ENCODE measurements around the gene DFFB. TPM values are rescaled to one million over a fixed set of nuclear protein-coding genes. Genes with fewer than 3 reads are reported as not detected.

DFFB gene
- total and polyA plus RNA-seq, 2 of the 4 experiments (the other 2 are of a cell fraction), result 6.5 to 7.3 TPM

- H4K8ac ChIP-seq (ENCODE audit: low read depth in 2 of 2, low read length in 2 of 2), result no peak overlapping the region
- in situ Hi-C loops (cut with MboI; ENCODE audit: low sequenced_read_pairs), result no loop called here
- intact Hi-C loops (cut with micrococcal nuclease), result no loop called here
- no peak overlapping the region for H2AK5ac ChIP-seq (ENCODE audit: low read depth, low read length)
- no TSS peak for BruUV-seq (replicated peaks)
- no peaks in the 10 kb centered on the region; a peak in 1 of 4 replicates for H3K79me1 ChIP-seq (ENCODE audit: low read depth in 1 of 2, low read length in 2 of 2)
- no peaks in the 10 kb centered on the region for H4K20me1 ChIP-seq (ENCODE audit: insufficient read depth, low read length)
- no peak for TF ChIP-seq CEBPB (IDR thresholded peaks at IDR 0.05; ENCODE audit: low read depth, low read length)
- no peak for TF ChIP-seq BHLHE40 (IDR thresholded peaks at IDR 0.05; ENCODE audit: low read depth, low read length)
- TF ChIP-seq SMC3 (IDR thresholded peaks at IDR 0.05; ENCODE audit: low read depth, low read length), result no peak
- no peak for TF ChIP-seq NFE2L2 (IDR thresholded peaks at IDR 0.05; ENCODE audit: low read depth, low read length)
- TF ChIP-seq CHD1 (IDR thresholded peaks at IDR 0.05; ENCODE audit: low read depth, low read length), result no peak
- TF ChIP-seq CTCF (conservative IDR thresholded peaks at IDR 0.05; ENCODE audit: low read depth, low read length), result no peak
- TF ChIP-seq MAZ (IDR thresholded peaks at IDR 0.05; ENCODE audit: borderline replicate concordance, low read depth, low read length), result no peak
- TF ChIP-seq USF2 (IDR thresholded peaks at IDR 0.05; ENCODE audit: low read depth, low read length), result no peak
- no peak for TF ChIP-seq RAD21 (IDR thresholded peaks at IDR 0.05; ENCODE audit: low read length)
- no peak for TF ChIP-seq RFX5 (IDR thresholded peaks at IDR 0.05; ENCODE audit: low read depth, low read length)
- no peak for TF ChIP-seq MXI1 (IDR thresholded peaks at IDR 0.05; ENCODE audit: borderline replicate concordance, low read depth, low read length)
- dilution Hi-C loops (cut with HindIII; ENCODE audit: low sequenced_read_pairs, unreplicated experiment), result no loop called here
- H3K4ac ChIP-seq (ENCODE audit: low read depth, low read length), result no peak overlapping the region
- DNase-seq (no peak), ATAC-seq (ENCODE audit: low read depth) (no peak)
- H3K36me3 ChIP-seq (ENCODE audit: control insufficient read depth, insufficient read depth, low read length), result peaks cover 50% of the 10 kb centered on the region
- CTCF ChIA-PET, result no interaction called here
- no peaks in the 10 kb centered on the region for H3K9me1 ChIP-seq (ENCODE audit: insufficient read depth, low read length)
- H3K14ac ChIP-seq (replicated peaks; ENCODE audit: low read depth, low read length), result no peak overlapping the region
- 97% methylated on average over 3 of the region's 7 CpGs; no CpG with 5 or more reads in 1 of the 2 experiments for WGBS, 2 experiments (ENCODE audit: extremely low coverage in 2 of 2, insufficient read length in 1 of 2)
- H3K27ac ChIP-seq (ENCODE audit: insufficient read depth, low read length), result no peak overlapping the region
- no peak overlapping the region for H2AFZ ChIP-seq (replicated peaks; ENCODE audit: low read length, poor library complexity)
- POLR2A ChIA-PET (ENCODE audit: unreplicated experiment), result no interaction called here
- no peak overlapping the region for H3K4me2 ChIP-seq (ENCODE audit: low read depth, low read length)
- H3K56ac ChIP-seq (ENCODE audit: extremely low read depth, insufficient read depth, low read length), result no peak overlapping the region
- H2BK120ac ChIP-seq (ENCODE audit: low read depth, low read length), result no peak overlapping the region
- no peak overlapping the region for H4K5ac ChIP-seq (ENCODE audit: low read depth, low read length)
- H2AK9ac ChIP-seq (replicated peaks; ENCODE audit: low read depth, low read length, poor library complexity), result no peak overlapping the region
- no peak overlapping the region for H4K91ac ChIP-seq (ENCODE audit: insufficient read depth, low read depth, low read length)
- H3K9ac ChIP-seq (ENCODE audit: low read depth, low read length), result no peak overlapping the region
- H3K9me3 ChIP-seq (ENCODE audit: control insufficient read depth, insufficient read depth, low read length), result peaks cover 5% of the 10 kb centered on the region
- H3K18ac ChIP-seq (ENCODE audit: low read depth, low read length), result no peak overlapping the region
- no peaks in the 10 kb centered on the region for H3K4me1 ChIP-seq (ENCODE audit: control insufficient read depth, insufficient read depth, low read length)
- H2BK5ac ChIP-seq (ENCODE audit: low read depth, low read length, poor library complexity, severe bottlenecking), result no peak overlapping the region
- no peak overlapping the region for H3K23ac ChIP-seq (ENCODE audit: low read depth, low read length)
- no peak overlapping the region for H3K4me3 ChIP-seq (ENCODE audit: insufficient read depth, low read depth, low read length)
- H2BK15ac ChIP-seq (ENCODE audit: low read depth, low read length), result no peak overlapping the region
- H3K27me3 ChIP-seq (ENCODE audit: control insufficient read depth, insufficient read depth, low read length), result no peaks in the 10 kb centered on the region
- H2BK20ac ChIP-seq (ENCODE audit: low read depth, low read length), result no peak overlapping the region
Measured at GRCh38 chr1:3841491-3841890, 15.8 kb upstream of the DFFB start.
